ENCODE results near the gene TBX21.

The TBX21 gene

DNA sequence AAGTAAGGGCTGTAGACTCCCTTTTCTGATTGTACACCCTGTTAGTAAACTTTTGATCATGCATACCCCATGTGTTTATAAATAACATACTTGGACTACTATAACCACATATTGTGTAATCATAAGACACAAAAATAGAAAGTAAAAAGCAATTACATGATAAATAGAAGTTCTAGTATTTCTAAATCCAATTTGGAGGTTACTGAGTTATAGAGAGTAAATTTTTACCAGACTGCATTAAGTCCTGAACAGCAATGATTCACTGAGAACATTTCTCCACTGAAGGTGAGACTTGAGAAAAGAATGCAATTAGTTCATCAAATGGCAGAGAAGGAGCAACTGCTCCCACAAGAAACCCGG lies 46.8 kb upstream of the TBX21 start:
- TF ChIP-seq, protein P1, sequence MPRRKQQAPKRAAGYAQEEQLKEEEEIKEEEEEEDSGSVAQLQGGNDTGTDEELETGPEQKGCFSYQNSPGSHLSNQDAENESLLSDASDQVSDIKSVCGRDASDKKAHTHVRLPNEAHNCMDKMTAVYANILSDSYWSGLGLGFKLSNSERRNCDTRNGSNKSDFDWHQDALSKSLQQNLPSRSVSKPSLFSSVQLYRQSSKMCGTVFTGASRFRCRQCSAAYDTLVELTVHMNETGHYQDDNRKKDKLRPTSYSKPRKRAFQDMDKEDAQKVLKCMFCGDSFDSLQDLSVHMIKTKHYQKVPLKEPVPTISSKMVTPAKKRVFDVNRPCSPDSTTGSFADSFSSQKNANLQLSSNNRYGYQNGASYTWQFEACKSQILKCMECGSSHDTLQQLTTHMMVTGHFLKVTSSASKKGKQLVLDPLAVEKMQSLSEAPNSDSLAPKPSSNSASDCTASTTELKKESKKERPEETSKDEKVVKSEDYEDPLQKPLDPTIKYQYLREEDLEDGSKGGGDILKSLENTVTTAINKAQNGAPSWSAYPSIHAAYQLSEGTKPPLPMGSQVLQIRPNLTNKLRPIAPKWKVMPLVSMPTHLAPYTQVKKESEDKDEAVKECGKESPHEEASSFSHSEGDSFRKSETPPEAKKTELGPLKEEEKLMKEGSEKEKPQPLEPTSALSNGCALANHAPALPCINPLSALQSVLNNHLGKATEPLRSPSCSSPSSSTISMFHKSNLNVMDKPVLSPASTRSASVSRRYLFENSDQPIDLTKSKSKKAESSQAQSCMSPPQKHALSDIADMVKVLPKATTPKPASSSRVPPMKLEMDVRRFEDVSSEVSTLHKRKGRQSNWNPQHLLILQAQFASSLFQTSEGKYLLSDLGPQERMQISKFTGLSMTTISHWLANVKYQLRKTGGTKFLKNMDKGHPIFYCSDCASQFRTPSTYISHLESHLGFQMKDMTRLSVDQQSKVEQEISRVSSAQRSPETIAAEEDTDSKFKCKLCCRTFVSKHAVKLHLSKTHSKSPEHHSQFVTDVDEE (CRISPR knock-in tag; IDR thresholded peaks at IDR 0.05) = no peak
- no peak for TF ChIP-seq ZFP3 (CRISPR knock-in tag; IDR thresholded peaks at IDR 0.05)
- TF ChIP-seq ISL1 (CRISPR knock-in tag; IDR thresholded peaks at IDR 0.05) = peak; percentile 43
- peak; percentile 7; the same call in 2 of the 3 replicates for ATAC-seq

DNA sequence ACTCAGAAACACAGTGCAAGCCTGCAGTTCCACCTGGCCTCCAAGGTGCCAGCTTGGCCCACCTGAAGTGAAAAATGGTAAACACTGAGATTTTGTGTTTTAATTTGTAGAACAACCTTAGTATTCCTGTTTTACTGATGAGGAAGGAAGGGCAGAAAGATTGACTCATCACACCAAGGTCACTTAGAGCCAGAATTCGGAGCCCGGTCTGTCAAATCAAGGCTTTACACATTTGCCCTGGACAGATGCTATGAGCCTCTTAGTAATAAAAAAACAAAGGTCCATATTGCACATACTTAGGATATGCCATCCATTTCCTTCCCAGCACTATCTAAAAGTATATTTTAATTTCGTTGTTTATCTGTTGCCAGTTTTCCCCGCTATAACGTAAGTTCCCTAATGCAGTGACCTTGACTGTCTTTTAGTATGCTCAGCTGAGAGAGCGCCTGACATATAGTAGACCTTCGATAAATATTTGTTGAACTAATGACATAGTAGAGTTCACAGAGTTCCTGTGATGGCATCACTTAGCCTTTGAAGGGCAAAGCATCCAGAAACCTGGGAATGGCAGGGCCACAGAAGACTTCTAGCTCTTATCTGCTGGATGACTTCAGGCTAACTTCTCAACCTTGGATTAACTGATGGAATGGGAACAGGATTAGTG lies 46.2 kb upstream of the TBX21 start:
- ATAC-seq = peak; percentile 5; the same call in 2 of the 3 replicates
- TF ChIP-seq ZNF70 (CRISPR knock-in tag; IDR thresholded peaks at IDR 0.05) (no peak), ZFP30 (CRISPR knock-in tag; IDR thresholded peaks at IDR 0.05) (no peak), GLIS3 (CRISPR knock-in tag; IDR thresholded peaks at IDR 0.05) (0 out of 2 replicates have a peak, but pooled peaks have one; percentile 33), ZFP3 (CRISPR knock-in tag; IDR thresholded peaks at IDR 0.05) (no peak), ISL1 (CRISPR knock-in tag; IDR thresholded peaks at IDR 0.05) (no peak), SNAI2 (CRISPR knock-in tag; IDR thresholded peaks at IDR 0.05) (no peak), ESRRG (CRISPR knock-in tag; IDR thresholded peaks at IDR 0.05) (no peak)

DNA sequence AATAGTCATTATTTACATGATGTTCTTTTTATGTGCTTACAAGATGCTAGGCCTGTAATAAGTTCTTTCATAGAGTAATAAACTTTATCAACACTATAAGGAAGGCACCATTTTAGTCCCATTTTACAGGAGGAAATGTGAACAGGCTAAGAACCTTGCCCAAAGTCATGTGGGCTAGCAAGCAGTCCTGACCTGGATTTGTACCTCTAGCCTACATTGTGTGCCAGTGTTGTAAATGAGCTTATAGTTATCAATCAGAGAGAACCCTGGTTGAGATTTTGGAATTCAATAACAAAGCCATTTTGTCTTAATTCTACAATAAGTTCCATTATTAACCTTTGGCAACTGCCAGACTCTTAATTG lies 45.7 kb upstream of the TBX21 start:
- TF ChIP-seq, protein P2, sequence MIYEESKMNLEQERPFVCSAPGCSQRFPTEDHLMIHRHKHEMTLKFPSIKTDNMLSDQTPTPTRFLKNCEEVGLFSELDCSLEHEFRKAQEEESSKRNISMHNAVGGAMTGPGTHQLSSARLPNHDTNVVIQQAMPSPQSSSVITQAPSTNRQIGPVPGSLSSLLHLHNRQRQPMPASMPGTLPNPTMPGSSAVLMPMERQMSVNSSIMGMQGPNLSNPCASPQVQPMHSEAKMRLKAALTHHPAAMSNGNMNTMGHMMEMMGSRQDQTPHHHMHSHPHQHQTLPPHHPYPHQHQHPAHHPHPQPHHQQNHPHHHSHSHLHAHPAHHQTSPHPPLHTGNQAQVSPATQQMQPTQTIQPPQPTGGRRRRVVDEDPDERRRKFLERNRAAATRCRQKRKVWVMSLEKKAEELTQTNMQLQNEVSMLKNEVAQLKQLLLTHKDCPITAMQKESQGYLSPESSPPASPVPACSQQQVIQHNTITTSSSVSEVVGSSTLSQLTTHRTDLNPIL (CRISPR knock-in tag; IDR thresholded peaks at IDR 0.05; ENCODE audit: low read depth) = no peak
- TF ChIP-seq, protein P3, sequence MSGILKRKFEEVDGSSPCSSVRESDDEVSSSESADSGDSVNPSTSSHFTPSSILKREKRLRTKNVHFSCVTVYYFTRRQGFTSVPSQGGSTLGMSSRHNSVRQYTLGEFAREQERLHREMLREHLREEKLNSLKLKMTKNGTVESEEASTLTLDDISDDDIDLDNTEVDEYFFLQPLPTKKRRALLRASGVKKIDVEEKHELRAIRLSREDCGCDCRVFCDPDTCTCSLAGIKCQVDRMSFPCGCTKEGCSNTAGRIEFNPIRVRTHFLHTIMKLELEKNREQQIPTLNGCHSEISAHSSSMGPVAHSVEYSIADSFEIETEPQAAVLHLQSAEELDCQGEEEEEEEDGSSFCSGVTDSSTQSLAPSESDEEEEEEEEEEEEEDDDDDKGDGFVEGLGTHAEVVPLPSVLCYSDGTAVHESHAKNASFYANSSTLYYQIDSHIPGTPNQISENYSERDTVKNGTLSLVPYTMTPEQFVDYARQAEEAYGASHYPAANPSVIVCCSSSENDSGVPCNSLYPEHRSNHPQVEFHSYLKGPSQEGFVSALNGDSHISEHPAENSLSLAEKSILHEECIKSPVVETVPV (CRISPR knock-in tag; IDR thresholded peaks at IDR 0.05) = no peak
- TF ChIP-seq ISL1 (CRISPR knock-in tag; IDR thresholded peaks at IDR 0.05) (no peak), OSR1 (CRISPR knock-in tag; IDR thresholded peaks at IDR 0.05) (no peak)
- ATAC-seq = peak; percentile 2; the same call in 1 of the 3 replicates

DNA sequence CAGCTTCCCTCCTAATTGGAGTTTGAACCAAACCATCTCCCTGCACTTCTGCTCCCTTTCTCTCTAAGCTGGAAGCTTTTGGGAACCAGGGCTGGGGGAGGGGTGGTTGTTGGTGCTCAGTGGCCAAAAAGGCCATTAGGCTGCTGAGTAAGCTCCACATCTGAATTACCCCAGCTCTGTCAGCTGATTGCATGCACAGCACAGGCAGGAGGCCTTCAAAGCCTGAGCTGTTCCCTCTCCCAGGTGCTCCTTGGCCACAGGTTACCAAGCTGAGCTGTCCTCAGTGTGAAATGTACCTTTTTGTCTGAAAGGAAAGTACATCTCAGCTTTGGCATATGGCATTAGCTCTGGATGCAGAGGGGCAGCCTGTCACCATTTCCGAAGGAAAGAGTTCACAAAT lies 45.3 kb upstream of the TBX21 start:
- ATAC-seq = peak; percentile 15
- TF ChIP-seq ISL1 (CRISPR knock-in tag; IDR thresholded peaks at IDR 0.05) (0 out of 2 replicates have a peak, but pooled peaks have one; percentile 17), ESRRG (CRISPR knock-in tag; IDR thresholded peaks at IDR 0.05) (no peak)

DNA sequence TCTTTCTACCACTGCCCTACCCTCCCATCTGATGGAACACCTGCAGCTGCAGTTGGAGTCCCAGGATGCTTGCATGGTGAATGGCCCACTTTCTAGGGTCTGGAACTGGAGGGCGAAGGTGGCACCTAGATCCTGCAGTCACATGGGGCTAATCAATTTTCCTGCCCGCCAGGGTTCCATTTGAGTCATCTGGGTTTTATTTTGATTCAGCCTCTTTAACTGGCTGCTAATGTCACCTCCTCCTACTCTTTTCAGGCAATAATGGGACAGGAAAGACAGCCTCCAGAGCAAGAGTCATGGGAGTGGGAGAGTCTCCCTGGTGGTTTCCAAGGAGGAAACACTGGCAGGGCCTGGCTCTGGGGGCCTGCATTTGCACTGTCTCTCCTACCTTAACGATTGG lies 42.9 kb upstream of the TBX21 start:
- TF ChIP-seq GLIS3 (CRISPR knock-in tag; IDR thresholded peaks at IDR 0.05) = no peak
- no peak for TF ChIP-seq SNAI2 (CRISPR knock-in tag; IDR thresholded peaks at IDR 0.05)
- TF ChIP-seq, protein P2 (CRISPR knock-in tag; IDR thresholded peaks at IDR 0.05; ENCODE audit: low read depth) = no peak
- TF ChIP-seq ZNF70 (CRISPR knock-in tag; IDR thresholded peaks at IDR 0.05) = no peak
- TF ChIP-seq ZNF8 (CRISPR knock-in tag; IDR thresholded peaks at IDR 0.05) = no peak
- no peak for TF ChIP-seq TOX (CRISPR knock-in tag; IDR thresholded peaks at IDR 0.05; ENCODE audit: borderline replicate concordance)
- no peak for TF ChIP-seq ESRRG (CRISPR knock-in tag; IDR thresholded peaks at IDR 0.05)
- no peak for TF ChIP-seq ZFP30 (CRISPR knock-in tag; IDR thresholded peaks at IDR 0.05)
- no peak for TF ChIP-seq TCF4 (CRISPR knock-in tag; IDR thresholded peaks at IDR 0.05; ENCODE audit: borderline replicate concordance)
- TF ChIP-seq RARB (CRISPR knock-in tag; IDR thresholded peaks at IDR 0.05) = no peak
- TF ChIP-seq ZFP3 (CRISPR knock-in tag; IDR thresholded peaks at IDR 0.05) = no peak
- TF ChIP-seq ZC3H10 (CRISPR knock-in tag; IDR thresholded peaks at IDR 0.05) = no peak
- TF ChIP-seq, protein P4, sequence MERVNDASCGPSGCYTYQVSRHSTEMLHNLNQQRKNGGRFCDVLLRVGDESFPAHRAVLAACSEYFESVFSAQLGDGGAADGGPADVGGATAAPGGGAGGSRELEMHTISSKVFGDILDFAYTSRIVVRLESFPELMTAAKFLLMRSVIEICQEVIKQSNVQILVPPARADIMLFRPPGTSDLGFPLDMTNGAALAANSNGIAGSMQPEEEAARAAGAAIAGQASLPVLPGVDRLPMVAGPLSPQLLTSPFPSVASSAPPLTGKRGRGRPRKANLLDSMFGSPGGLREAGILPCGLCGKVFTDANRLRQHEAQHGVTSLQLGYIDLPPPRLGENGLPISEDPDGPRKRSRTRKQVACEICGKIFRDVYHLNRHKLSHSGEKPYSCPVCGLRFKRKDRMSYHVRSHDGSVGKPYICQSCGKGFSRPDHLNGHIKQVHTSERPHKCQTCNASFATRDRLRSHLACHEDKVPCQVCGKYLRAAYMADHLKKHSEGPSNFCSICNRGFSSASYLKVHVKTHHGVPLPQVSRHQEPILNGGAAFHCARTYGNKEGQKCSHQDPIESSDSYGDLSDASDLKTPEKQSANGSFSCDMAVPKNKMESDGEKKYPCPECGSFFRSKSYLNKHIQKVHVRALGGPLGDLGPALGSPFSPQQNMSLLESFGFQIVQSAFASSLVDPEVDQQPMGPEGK (CRISPR knock-in tag; IDR thresholded peaks at IDR 0.05; ENCODE audit: borderline replicate concordance) = no peak
- no peak for TF ChIP-seq ISL1 (CRISPR knock-in tag; IDR thresholded peaks at IDR 0.05)
- TF ChIP-seq ZNF565 (CRISPR knock-in tag; conservative IDR thresholded peaks at IDR 0.05; ENCODE audit: low read depth) = no peak
- TF ChIP-seq, protein P5, sequence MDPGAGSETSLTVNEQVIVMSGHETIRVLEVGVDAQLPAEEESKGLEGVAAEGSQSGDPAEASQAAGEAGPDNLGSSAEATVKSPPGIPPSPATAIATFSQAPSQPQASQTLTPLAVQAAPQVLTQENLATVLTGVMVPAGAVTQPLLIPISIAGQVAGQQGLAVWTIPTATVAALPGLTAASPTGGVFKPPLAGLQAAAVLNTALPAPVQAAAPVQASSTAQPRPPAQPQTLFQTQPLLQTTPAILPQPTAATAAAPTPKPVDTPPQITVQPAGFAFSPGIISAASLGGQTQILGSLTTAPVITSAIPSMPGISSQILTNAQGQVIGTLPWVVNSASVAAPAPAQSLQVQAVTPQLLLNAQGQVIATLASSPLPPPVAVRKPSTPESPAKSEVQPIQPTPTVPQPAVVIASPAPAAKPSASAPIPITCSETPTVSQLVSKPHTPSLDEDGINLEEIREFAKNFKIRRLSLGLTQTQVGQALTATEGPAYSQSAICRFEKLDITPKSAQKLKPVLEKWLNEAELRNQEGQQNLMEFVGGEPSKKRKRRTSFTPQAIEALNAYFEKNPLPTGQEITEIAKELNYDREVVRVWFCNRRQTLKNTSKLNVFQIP (CRISPR knock-in tag; IDR thresholded peaks at IDR 0.05; ENCODE audit: borderline replicate concordance, low read depth) = no peak
- no peak for TF ChIP-seq PPARA (CRISPR knock-in tag; IDR thresholded peaks at IDR 0.05; ENCODE audit: borderline replicate concordance)
- no peak for ATAC-seq

All from SK-N-SH treated with all-trans-retinoic acid at 6 μM for 48 hours (cell line).